Measurements from ENCODE around the gene PROSER3.
"Not testable (repeated sequence)": the region's sequence is repeated elsewhere in the genome, so short reads cannot be mapped to it uniquely, and the experiment has no call there.

The PROSER3 gene

GRCh38 chr19:35755550-35756376, 2.2 kb upstream of the PROSER3 start:
- DNase-seq, result no peak

GRCh38 chr19:35756377-35757230, 1.4 kb upstream of the PROSER3 start, which contains the start of gene HSPB6:
TSS of gene HSPB6 (minus strand) at chr19:35757029. CDS start at chr19:35757008, 21 bp downstream.
- no peak for DNase-seq

- no peak for DNase-seq
Observed at GRCh38 chr19:35757231-35757748, 686 bp upstream of the PROSER3 start.

- DNase-seq, result no peak
Observed at GRCh38 chr19:35759697-35760096, 1.7 kb downstream of the PROSER3 start.

GRCh38 chr19:35760711-35761349, 2.9 kb downstream of the PROSER3 start:
- DNase-seq, result no peak

GRCh38 chr19:35764432-35765315, 6.7 kb downstream of the PROSER3 start:
- no peak for DNase-seq

GRCh38 chr19:35766571-35767104, 8.7 kb downstream of the PROSER3 start:
- DNase-seq, result no peak

GRCh38 chr19:35767288-35768081, 9.5 kb downstream of the PROSER3 start:
- no peak for DNase-seq

- DNase-seq, result no peak
Observed at GRCh38 chr19:35768082-35768421, 10.1 kb downstream of the PROSER3 start.

GRCh38 chr19:35772362-35772761, 14.4 kb downstream of the PROSER3 start:
- DNase-seq, result not testable (repeated sequence)

GRCh38 chr19:35773020-35773806, 15.2 kb downstream of the PROSER3 start:
- DNase-seq, result no peak

GRCh38 chr19:35774274-35775045, 16.5 kb downstream of the PROSER3 start:
- DNase-seq, result peak; percentile 25 to 48

GRCh38 chr19:35775046-35775297, 17.0 kb downstream of the PROSER3 start:
- no peak for DNase-seq

- peak; percentile 99 for DNase-seq
Observed at GRCh38 chr19:35775298-35776101, 17.5 kb downstream of the PROSER3 start, which contains the start of gene ARHGAP33. TSS of gene ARHGAP33 (plus strand) at chr19:35775564. CDS start at chr19:35775659, 95 bp downstream.

- DNase-seq, result peak in 1 of 2 experiments; percentile 46
Observed at GRCh38 chr19:35776102-35776788, 18.3 kb downstream of the PROSER3 start.

- no peak for DNase-seq
Observed at GRCh38 chr19:35777086-35777841, 19.3 kb downstream of the PROSER3 start.

- DNase-seq, result no peak
Observed at GRCh38 chr19:35777961-35778360, 20.0 kb downstream of the PROSER3 start.

Data from NCI-H524 (cell line).